GF-D8 (cell line): ENCODE results near the gene PTPN14.

Experiments
- DNase-seq: peaks from one replicate; lab custom pipeline; 2025; lab: John Stamatoyannopoulos, UW

The PTPN14 gene

DNA sequence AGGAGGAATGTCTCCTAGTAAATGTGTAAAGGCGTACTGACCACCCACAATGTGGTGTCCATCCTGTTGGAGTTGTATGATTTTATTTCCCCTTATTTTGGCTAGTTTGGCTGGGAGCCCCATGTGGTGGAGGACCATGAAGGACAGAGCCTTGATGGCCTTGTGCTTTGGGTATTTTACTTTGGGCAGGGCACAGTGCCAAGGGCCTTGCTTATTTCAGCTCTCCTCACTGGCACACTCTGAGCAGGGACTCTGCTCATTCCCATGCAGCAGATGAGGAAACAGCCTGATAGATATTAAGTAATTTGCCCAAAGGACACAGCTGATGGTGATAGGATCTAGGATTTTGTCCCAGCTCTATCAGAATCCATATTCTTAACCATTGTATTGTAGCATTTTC is 220.2 kb downstream of the PTPN14 start:
- no peak for DNase-seq

DNA sequence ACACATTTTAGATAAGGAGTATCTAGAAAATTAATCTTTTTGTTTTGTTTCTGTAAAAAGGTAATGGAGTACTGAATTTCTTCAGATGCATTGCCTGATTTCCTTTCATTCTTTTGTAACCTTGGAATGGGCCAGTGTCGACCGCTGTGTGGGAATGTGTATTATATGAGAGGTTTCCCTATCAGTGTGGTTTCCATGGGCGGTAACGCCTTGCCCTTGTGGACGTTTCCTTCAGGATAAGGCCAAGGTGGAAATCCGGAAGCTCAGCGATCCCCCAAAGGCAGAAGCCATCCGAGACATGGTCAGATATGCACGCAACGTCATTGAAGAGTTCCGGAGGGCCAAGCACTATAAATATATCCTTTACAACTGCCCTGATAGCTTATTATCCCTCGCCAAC is 220.7 kb downstream of the PTPN14 start:
- DNase-seq, result no peak

DNA sequence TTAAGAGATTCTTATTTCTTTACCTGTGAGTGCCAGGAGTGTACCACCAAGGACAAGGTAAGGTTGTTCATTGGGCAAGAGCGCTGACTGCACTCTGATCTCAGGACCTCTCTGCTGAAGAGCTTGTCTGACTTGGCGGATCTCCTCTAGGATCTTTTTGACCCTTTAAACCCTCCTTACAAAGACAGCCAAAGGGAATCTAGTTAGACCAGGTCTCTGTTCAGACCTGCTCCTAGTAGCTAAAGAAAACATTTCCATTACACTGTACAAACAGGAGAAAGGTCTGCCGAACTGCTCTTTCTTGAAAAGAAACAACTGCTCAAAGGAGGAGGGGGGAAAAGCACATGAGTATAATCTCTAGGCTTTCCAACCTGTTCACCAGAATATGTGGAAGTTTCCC is 221.2 kb downstream of the PTPN14 start:
- DNase-seq, result no peak

DNA sequence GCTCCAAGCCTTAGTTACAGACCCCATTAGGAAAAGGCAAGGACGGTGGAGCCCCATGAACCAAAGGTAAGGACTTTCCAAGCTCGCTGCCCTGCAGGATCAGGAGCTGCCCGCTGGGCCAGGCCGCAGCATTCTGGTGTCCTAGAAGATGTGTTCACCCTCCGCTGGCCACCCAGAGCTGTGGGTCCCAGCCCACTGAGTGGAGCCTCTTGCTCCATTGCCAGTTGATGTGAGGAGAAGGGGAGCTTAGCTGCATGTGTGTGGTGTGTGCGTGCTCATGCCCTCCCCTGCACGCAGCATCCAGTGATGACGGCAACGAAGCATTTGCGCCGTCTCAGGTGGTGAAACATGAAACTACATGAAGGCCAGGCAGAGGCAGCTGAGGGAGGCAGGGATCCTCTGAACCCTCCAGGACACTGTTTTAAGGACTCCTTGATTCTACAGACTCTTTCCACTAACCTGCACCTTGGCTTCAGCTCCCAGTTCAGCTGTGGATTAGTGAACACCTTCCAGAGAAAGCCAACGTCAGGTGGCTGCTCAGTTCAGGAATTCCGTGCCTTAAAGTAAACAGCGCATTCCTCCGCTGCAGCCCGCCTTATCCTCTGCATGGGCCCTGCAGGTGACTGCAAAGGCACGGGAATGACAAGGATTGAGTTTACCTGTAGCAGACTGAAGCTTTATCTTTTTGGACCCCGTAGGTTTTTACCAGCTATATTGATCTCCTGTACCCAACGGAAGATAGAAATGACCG is 221.8 kb downstream of the PTPN14 start:
- DNase-seq, result no peak

DNA sequence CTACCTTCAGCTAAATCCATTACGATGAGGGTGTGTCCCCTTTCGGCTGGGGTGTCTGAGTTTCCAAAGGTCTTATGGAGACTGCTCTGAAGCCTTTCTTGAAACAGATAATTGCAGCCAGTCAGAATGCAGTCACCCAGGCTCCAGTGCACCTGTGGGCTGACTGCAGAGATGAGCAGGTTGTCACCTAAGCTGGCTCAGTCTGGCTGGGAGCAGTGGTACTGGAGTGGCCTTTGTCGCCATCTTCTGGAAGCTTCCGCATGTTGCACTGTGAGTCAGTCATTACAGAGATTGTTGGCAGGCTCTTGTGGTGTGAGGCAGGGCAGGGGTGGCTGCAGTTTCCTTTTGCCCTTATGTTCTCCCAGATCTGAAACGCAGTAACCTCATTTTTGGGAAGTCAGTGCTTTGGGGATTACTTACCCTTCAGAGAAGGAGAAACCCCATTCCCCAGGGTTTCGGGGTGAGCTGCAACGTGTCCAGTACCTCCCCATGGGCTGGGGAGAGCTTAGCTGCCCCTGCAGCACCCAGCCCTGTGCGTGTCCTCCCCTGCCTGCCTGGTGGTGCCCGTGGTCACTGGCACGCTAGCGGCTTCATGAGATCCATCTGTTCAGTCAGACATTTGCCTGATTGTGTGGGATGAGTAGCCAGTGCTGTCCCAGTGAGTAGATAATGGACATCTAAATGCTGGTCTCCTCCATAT is 222.5 kb downstream of the PTPN14 start:
- DNase-seq, result no peak

DNA sequence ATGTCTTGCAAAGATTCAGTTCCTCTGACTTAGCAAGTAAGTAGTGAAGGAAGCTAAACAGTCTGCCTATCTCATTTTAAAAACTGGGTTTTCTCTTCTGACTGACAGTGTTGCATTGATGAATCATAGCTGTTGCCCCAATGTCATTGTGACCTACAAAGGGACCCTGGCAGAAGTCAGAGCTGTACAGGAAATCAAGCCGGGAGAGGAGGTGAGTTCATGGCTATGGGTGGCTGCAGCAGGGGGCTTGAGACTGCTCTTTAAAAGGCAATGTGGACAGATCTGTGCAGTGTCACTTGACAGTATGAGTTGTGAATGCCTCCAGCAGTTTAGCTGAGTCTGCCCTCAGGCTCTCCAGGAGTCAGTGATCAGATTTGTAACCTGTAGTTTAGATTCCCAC is 223.9 kb downstream of the PTPN14 start:
- no peak for DNase-seq

DNA sequence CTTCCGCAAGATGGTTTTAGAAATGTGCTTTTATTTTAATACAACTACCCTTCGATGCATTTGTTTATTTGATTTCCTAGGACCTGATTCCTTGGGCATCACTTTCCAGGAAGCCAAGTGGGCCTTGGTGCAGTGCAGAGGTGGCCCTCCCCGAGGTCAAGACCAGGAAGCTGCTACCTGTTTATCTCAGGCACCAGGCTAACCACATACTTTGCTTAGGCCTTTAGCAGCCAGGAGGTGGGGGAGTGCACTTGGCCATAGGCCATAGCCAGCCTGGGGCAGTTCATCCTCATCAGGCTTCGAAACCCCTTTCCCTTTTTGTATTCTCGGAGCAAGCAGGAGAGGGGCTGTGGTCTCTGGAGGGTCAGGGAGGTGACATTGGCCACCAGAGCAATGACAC is 225.0 kb downstream of the PTPN14 start:
- DNase-seq, result no peak

DNA sequence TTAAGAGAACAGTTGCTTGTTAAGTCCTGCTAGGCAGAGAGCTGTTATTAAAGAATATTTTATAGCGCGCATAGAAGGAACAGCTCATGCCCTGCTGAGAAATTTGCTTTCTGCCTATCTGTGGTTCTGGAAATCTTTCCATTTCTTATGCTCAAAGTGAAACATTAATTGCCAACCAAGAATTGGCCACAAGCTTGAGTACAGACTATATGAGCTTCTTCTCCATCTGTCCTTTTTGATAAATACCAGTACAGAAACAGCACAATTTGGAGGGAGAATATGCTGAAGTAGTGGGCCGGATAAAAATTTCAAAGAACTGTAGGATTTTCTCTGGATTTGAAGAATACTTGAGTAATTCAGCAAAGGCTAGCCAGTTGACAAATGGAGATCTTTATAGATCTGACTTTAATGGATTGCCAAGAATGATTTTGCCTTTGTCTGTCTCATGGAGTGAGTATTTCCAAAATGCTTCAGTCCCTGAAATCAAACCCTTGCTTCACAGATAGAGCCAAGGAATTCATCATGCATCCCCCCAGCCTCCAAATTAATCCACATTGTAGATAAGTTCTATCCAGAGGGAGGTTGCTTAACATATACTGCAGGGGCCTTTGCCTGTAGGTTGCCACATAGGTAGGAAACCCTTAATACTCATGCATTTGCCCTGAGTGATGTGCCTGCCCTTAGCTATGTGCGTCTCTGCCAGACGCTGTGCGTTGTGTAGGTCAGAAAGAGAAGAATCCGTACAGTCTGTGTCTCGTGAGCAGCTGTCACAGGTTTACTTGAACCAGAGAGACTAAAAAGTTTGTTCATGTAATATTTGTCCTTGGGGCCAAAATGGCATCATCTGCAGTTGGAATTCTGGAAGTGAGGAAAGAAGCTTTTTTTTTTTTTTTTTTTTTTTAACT is 226.3 kb downstream of the PTPN14 start:
- DNase-seq, result no peak

DNA sequence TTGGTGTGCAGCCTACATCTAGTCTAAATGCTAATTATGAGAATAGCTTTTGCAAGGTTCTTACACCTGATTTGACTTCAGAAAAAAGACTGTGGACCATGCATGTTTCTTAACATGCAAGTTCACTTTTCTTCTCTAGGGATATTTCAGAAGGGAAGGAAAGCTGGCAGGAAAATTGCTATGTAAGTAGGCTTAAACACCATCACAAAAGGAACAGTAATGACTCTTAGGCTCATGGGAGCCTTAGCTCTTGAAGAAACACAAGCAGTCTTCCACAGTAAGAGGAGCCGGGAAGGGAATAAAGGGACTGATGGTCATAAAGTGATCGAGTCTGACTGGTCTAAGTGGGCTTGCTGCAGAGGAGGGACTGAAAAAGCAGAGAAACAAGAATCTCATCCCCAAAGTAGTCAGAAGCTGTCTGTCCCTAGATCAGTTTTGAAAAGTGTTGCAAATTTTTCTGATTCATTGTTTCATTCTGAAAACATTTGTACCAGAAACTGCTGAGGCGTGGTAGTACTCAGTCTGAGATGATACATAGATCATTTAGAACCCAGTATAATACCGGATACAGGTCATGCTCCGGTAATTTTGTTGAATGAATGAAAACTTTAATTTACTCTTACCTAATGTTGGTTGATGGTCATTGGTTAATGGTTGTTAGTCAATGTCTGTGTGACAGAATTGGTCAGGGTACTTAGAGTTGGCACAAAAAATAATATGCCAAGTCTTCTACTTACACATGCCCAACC is 229.5 kb downstream of the PTPN14 start:
- no peak for DNase-seq

DNA sequence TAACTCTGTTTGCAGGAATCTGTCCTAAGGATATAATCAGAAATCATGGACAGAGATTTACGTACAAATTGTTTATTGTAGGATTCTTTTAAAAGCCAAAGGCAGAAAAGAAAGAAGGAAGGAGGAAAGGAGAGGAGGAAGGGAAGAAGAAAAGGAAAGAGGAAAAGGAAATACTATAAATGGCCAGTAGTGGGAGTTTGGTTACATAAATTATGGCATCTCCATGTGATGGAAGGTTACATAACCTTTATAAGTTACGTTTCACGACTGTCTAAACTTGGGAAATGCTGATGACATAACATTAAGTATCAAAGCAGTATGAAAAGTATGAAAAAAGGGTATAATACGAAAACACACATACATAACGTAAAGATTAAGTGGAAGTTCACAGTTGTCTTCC is 231.5 kb downstream of the PTPN14 start:
- DNase-seq, result no peak

DNA sequence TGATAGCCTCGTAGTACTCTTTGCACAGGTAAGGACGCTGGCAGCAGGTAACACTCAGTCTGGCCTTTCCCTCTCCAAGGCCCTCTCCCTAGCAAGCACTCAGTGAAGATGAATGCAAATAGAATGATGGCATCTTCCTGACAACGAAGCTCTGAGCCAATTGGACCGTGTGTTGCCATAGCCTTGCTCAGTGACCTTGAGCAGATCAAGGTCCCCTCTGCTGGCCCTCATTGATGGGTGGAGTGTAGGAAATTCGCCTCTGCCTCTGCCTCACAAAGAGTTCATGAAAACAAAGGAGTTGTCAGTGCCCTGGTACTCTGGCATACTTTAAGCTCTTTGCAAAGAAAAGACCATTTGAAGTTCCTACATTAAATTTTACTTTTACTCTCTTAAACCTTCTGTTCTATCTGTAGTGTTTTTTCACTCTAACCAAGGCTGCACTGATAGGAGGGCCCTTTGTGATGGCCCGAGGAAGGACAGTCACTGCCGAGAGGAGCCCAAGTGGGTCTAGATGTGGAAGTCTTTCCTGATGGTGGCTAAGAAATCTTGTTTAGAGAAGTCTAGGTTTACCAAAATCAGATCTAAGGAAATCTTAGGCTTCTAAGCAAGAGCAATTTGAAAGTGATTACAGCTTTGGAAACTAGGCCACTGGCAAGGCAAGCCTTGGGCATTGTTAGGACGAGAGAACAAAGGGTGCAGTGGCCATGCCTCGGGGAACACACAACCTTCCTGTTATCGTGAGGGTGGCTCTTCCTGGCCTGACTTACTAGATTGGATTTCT is 232.3 kb downstream of the PTPN14 start:
- no peak for DNase-seq

DNA sequence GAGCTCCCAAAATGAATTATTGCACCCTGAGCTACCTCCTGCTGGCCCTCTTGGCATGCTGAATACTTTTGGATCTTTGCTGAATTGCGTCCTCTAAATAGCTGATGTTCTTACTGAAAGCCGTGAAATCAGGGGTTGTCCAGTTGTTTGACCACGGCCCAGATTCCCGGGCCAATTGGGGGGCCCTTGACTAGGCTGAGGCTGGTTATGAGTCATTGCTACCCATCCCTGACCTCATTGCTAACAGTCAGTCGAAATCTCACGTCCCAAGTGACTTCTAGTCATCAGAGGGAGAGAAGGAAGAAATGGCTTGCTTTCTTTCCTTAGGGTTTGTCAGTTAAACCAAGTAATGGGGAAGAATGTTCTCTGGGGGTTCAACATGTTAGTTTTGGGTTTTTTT is 233.0 kb downstream of the PTPN14 start:
- DNase-seq, result no peak

DNA sequence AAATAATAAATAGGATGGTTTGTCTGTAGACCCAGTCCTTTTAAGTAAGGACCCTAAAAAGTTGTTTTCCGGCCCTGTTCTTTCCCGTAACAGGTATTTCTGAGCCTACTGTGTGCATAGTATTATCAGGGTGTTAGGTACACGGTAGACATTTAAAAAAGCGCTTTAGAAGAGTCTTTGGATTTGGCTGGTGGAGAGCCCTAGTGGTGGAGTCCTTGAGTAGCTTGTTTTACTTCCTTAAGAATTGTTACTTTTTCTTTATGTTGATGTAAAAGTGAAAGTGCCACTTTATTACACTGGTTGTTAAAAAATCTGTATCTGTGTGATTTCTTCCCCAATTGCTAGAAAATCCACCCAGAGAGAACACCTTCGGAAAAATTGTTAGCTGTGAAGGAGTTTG is 233.7 kb downstream of the PTPN14 start:
- DNase-seq, result no peak

DNA sequence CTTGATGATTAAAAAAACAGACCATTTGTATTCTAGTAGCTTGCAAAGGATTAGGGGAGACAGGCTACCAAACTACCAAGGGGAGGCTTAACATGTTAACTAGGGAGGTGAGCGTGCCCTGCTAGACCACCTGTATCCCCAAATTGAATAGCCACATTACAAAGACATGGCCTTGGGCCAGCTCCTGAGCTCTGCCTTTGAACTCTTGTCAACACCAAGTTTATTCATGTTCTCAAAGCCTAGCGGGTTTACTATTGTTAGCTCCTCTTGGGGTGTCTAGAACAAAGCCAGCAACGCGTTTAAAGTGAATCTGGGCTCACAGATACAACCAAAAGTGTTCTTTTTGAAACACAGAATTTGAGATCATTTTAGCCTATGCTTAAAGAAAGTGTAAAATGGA is 234.1 kb downstream of the PTPN14 start:
- DNase-seq, result no peak

DNA sequence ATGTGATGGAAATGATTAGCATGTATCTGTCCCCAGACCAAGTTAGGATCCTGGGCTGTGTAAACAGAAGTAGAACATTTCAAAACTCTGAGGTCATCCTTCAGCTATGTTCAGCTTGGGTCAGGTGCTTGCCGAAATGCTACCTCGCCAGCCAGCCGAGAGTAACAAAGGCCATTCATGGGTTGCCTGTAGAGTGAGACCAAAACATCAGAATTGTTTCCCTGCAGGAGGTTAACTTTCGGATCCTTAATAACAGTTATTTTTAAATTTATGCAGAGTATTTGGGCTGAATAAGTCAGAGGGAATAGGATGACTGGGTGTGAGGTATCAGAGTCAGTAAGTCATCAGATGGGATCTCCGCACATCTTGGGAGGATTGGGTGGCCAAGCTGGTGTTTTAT is 234.8 kb downstream of the PTPN14 start:
- DNase-seq, result no peak

DNA sequence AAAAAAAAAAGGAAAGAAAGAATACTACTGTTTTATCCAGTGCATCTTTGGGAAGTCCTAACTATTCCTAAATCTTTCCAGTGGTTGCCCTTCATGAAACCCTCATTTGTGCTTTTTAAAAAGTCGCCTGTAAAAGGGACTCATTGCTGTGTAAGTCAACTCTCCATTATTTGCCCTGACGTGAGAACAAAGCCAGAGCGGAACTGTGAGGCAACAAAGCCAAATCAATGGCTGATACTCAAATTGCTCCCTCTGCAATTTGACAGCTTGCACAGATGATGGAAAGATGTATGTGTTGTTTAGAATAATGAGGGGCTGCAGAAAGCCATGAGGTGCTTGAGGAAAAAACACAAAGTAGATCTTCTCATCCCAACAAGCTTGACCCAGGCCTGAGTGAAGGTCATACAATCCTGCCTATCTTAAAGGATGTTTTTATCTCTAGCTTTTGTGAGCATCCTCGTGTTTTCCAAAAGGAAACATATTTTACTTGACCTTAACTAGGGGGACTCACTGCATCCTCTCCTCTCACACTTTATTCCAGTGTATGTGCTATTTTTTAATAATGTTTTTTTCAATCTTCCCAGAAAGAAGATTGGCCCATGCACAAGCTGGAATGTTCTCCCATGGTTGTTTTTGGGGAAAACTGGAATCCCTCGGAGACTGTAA is 237.1 kb downstream of the PTPN14 start:
- no peak for DNase-seq

DNA sequence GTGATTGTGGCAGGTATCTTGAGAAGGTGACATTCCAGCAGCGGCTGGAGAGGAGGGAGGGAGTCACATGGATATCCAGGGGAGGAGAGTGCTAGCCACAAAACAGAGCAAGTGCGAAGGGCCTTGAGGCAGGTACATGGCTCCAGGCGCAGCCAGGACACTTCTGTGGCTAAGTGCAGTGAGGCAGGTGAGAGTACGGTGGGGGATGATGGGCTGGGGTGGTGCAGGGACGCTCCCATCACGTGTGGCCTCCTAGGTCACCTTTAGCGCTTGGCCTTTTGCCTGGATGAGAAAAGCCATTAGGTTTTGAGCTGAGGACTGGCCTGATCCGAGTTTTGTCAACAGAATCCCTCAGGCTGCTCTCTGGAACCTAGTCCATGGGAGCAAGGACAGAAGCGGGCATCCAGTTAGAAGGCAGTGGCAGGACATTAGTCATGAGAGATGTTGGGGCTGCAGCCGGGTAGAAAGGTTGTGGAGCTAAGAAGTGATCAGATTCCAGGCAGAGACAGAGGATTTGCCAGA is 238.8 kb downstream of the PTPN14 start:
- no peak for DNase-seq

DNA sequence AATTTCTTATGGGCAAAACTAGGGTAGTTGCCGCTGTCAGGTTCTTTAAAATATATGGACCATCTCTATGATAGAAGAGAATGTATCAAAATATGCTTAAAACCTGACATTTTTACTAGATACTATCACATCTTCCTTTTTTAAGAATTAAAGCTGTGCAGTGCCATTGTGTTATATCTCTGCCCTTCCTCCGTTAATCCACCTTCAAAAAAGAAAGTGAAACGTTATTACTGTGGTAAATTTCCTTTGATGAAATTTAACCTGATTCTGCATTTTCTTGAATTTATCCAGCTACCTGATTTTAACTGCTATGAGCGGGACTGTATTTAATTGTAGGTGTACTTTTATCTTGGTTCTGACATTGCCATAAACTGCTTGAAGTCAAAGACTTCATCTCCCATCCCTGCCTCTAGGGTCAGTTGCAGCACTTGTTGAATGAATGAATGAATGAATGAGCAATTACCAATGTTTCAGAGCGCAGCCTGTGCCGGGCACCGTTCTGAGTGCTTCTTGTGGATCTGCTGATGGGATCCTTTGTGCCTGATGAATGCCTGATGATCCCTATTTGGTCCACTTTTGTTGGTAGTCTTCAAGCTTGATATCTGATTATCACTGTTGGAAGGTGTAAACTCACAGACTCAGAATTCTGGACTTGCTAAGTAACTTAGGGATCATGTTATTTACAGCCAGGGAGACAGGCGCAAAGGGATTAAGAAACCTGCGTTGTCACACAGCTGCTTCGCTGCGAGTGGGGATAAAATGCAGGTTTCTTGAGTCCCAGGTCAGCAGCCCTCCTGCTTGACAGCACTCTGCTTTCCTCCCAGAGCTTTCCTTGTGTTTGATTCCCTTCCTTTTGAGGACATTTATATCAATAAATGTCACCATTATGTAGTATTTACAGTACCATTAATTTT is 240.4 kb downstream of the PTPN14 start:
- no peak for DNase-seq

DNA sequence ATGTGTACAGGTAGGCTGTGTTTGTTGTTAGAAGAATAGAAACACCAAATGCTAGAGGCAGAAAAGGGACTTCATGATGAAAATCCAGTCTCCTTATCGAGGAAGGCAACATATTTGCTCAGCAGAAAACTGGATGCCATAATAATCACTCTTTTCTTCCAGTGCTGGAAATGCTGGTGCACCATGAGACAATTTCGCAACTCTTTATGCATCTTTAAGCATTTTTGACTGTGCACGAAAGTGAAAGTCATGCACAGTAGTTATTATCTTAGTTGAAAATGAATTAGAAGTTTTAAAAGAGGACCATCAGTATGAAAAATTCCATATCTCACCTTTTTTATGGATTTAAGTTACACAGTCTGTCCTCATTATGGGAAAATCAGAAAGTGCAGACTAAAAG is 241.4 kb downstream of the PTPN14 start:
- no peak for DNase-seq
